H1 (cell line): Measurements from ENCODE around the gene ZNF175. TPM values are rescaled to one million over a fixed set of nuclear protein-coding genes. Genes with fewer than 3 reads are reported as not detected.
A peak's percentile ranks its signal among the peaks of the same experiment; 100 is the strongest.

Source experiments
- CTCF ChIA-PET: fragments of 300-600 bp; sonication (Branson Sonifier 250); formaldehyde crosslinking; loops from one replicate; lab custom pipeline; 2021; ENCODE audit not compliant: partially characterized antibody; lab: Charles Lee
- POLR2A ChIA-PET: fragments of 300-600 bp; sonication (Branson Sonifier 250); formaldehyde crosslinking; loops from one replicate; lab custom pipeline; 2021; ENCODE audit warnings: inconsistent platforms; ENCODE audit not compliant: partially characterized antibody; lab: Charles Lee
- DNase-seq, 2 experiments: peaks; one replicate each; pipeline versions ENCODE4 v3.0.0 to v3.0.0-alpha.2; 2010 to 2022; ENCODE audit warnings: low spot score in 2 of 2, low read depth in 1 of 2, mixed read lengths in 1 of 2
- FAIRE-seq: peaks from 2 replicates; lab custom pipeline; 2011; peaks lifted over from hg19 to GRCh38; lab: Jason Lieb, UNC
- H2AFZ ChIP-seq: 2 replicates; pipeline ENCODE4 v1.8.1; 2012; ENCODE audit warnings: low read length, inconsistent platforms
- H2AK5ac ChIP-seq: 2 replicates; pipeline ENCODE4 v1.6.1; 2013; ENCODE audit warnings: low read depth, low read length
- H2BK120ac ChIP-seq: replicated peaks from 2 replicates; pipeline ENCODE3; 2013; ENCODE audit warnings: low read depth, low read length, inconsistent platforms
- H2BK12ac ChIP-seq: 2 replicates; pipeline ENCODE4 v1.6.1; 2013; ENCODE audit warnings: low read depth, low read length
- H2BK15ac ChIP-seq: 2 replicates; pipeline ENCODE4 v1.6.1; 2013; ENCODE audit warnings: low read length
- H2BK20ac ChIP-seq: 2 replicates; pipeline ENCODE4 v1.6.1; 2013; ENCODE audit warnings: low read length
- H2BK5ac ChIP-seq: 2 replicates; pipeline ENCODE4 v1.6.1; 2013; ENCODE audit warnings: low read depth, low read length
- H3K14ac ChIP-seq: 2 replicates; pipeline ENCODE4 v1.6.1; 2013; ENCODE audit warnings: inconsistent platforms; ENCODE audit not compliant: insufficient read length
- H3K18ac ChIP-seq: 2 replicates; pipeline ENCODE4 v1.6.1; 2013; ENCODE audit warnings: low read length; ENCODE audit errors: extremely low read depth
- H3K23ac ChIP-seq: 2 replicates; pipeline ENCODE4 v1.6.1; 2013; ENCODE audit warnings: inconsistent platforms; ENCODE audit not compliant: insufficient read length
- H3K23me2 ChIP-seq: 2 replicates; pipeline ENCODE4 v1.6.1; 2013; ENCODE audit warnings: low read depth, low read length
- H3K27ac ChIP-seq: 2 replicates; pipeline ENCODE4 v1.6.1; 2011; ENCODE audit warnings: low read depth, low read length, inconsistent platforms
- H3K27me3 ChIP-seq, 4 experiments: replicated peaks in 1 of 4; 1 replicate in 1 of 4; 2 replicates in 3 of 4; pipeline versions ENCODE4 v1.6.1 to v1.8.1; 2011 to 2013; ENCODE audit warnings: low read length in 3 of 4, mild to moderate bottlenecking in 3 of 4, inconsistent platforms in 2 of 4, mixed read lengths in 2 of 4, moderate library complexity in 1 of 4; ENCODE audit not compliant: control insufficient read depth in 3 of 4, insufficient read depth in 3 of 4; ENCODE audit errors: extremely low read depth in 1 of 4
- H3K36me3 ChIP-seq, 4 experiments: 2 replicates each; pipeline versions ENCODE4 v1.6.1 to v1.8.1; 2011 to 2013; ENCODE audit warnings: mild to moderate bottlenecking in 4 of 4, low read length in 3 of 4, moderate library complexity in 2 of 4, control low read depth in 1 of 4, inconsistent platforms in 1 of 4; ENCODE audit not compliant: insufficient read depth in 4 of 4, control insufficient read depth in 2 of 4
- H3K4ac ChIP-seq: replicated peaks from 2 replicates; pipeline ENCODE3; 2013; ENCODE audit warnings: low read length, low read depth, mixed read lengths, inconsistent platforms; ENCODE audit not compliant: insufficient read length
- H3K4me1 ChIP-seq, 4 experiments: replicated peaks in 1 of 4; 1 replicate in 1 of 4; 2 replicates in 3 of 4; pipeline versions ENCODE4 v1.6.1 to v1.8.1; 2011 to 2013; ENCODE audit warnings: low read length in 3 of 4, inconsistent platforms in 2 of 4, mixed read lengths in 1 of 4; ENCODE audit not compliant: insufficient read depth in 4 of 4, control insufficient read depth in 3 of 4
- H3K4me2 ChIP-seq, 2 experiments: 2 replicates each; pipeline versions ENCODE4 v1.6.1 to v1.8.1; 2011 to 2013; ENCODE audit warnings: low read depth in 2 of 2, low read length in 2 of 2, control low read depth in 1 of 2, inconsistent platforms in 1 of 2, mild to moderate bottlenecking in 1 of 2; ENCODE audit not compliant: insufficient read depth in 1 of 2
- H3K4me3 ChIP-seq, 4 experiments: fragments of 200-600, 300-600 bp in 1 of 4; sonication (generic), shearing (Covaris generic), sonication (Bioruptor Twin) in 1 of 4; 2 replicates each; pipeline versions ENCODE4 v1.5.1 to v1.8.1; 2011 to 2016; ENCODE audit warnings: low read length in 4 of 4, low read depth in 3 of 4, control low read depth in 2 of 4, inconsistent platforms in 2 of 4, mild to moderate bottlenecking in 2 of 4, mixed read lengths in 1 of 4, moderate library complexity in 1 of 4; ENCODE audit not compliant: insufficient read depth in 2 of 4; ENCODE audit errors: extremely low read depth in 1 of 4
- H3K56ac ChIP-seq: replicated peaks from 2 replicates; pipeline ENCODE3; 2013; ENCODE audit warnings: low read depth, mild to moderate bottlenecking, mixed read lengths, low read length, inconsistent platforms; ENCODE audit not compliant: insufficient read length
- H3K79me1 ChIP-seq: 2 replicates; pipeline ENCODE4 v1.6.1; 2013; ENCODE audit warnings: low read depth, low read length, control low read depth
- H3K79me2 ChIP-seq, 2 experiments: 2 replicates each; pipeline versions ENCODE4 v1.6.1 to v1.8.1; 2012 to 2013; ENCODE audit warnings: low read length in 2 of 2, mild to moderate bottlenecking in 2 of 2, inconsistent platforms in 1 of 2; ENCODE audit not compliant: insufficient read depth in 2 of 2, control insufficient read depth in 1 of 2
- H3K9ac ChIP-seq, 4 experiments: replicated peaks in 1 of 4; 1 replicate in 1 of 4; 2 replicates in 3 of 4; pipeline versions ENCODE4 v1.6.1 to v1.8.1; 2011 to 2013; ENCODE audit warnings: low read depth in 3 of 4, low read length in 3 of 4, control low read depth in 2 of 4, mild to moderate bottlenecking in 2 of 4, moderate library complexity in 2 of 4, inconsistent platforms in 1 of 4; ENCODE audit errors: extremely low read depth in 1 of 4
- H3K9me3 ChIP-seq, 2 experiments: 2 replicates each; pipeline versions ENCODE4 v1.6.1 to v1.8.1; 2012 to 2013; ENCODE audit warnings: mild to moderate bottlenecking in 2 of 2, moderate library complexity in 2 of 2, control low read depth in 1 of 2, inconsistent platforms in 1 of 2, low read depth in 1 of 2, low read length in 1 of 2, mixed read lengths in 1 of 2; ENCODE audit not compliant: insufficient read depth in 2 of 2
- H4K20me1 ChIP-seq, 2 experiments: replicated peaks in 1 of 2; 2 replicates each; pipeline versions ENCODE3 to v1.8.1; 2011 to 2013; ENCODE audit warnings: inconsistent platforms in 2 of 2, low read length in 2 of 2, mild to moderate bottlenecking in 1 of 2; ENCODE audit not compliant: insufficient read depth in 2 of 2, control insufficient read depth in 1 of 2
- H4K5ac ChIP-seq: 2 replicates; pipeline ENCODE4 v1.6.1; 2013; ENCODE audit warnings: low read length, low read depth, mixed read lengths, inconsistent platforms; ENCODE audit not compliant: insufficient read length
- H4K8ac ChIP-seq: 2 replicates; pipeline ENCODE4 v1.8.0; 2013; ENCODE audit warnings: mild to moderate bottlenecking, moderate library complexity, low read length, inconsistent platforms; ENCODE audit not compliant: insufficient read depth; ENCODE audit errors: extremely low read depth
- H4K91ac ChIP-seq: replicated peaks from 2 replicates; pipeline ENCODE3; 2013; ENCODE audit warnings: low read length, mixed read lengths, inconsistent platforms; ENCODE audit not compliant: insufficient read length
- CREB1 ChIP-seq: IDR thresholded peaks from 2 replicates; pipeline ENCODE4 v1.6.1; 2012; ENCODE audit warnings: inconsistent platforms
- EZH2 ChIP-seq: fragments of 200-600 bp; sonication (generic); IDR thresholded peaks from 2 replicates; pipeline ENCODE4 v1.7.1; 2012; ENCODE audit warnings: low read depth, mild to moderate bottlenecking, moderate library complexity, low read length, inconsistent platforms; ENCODE audit not compliant: severe bottlenecking
- HDAC2 ChIP-seq, 2 experiments: fragments of 300-600 bp in 1 of 2; sonication (generic) in 1 of 2; IDR thresholded peaks; 2 replicates each; pipeline ENCODE4 v1.6.1; 2011 to 2012; ENCODE audit warnings: low read depth in 2 of 2, low read length in 2 of 2, mild to moderate bottlenecking in 2 of 2, moderate library complexity in 2 of 2, borderline replicate concordance in 1 of 2, inconsistent platforms in 1 of 2
- KDM1A ChIP-seq: fragments of 200-600, 300-600 bp; sonication (generic); IDR thresholded peaks from 2 replicates; pipeline ENCODE4 v1.7.1; 2016; ENCODE audit warnings: mild to moderate bottlenecking, low read length, borderline replicate concordance
- PHF8 ChIP-seq: fragments of 200-600 bp; sonication (generic); conservative IDR thresholded peaks from 2 replicates; pipeline ENCODE4 v1.7.1; 2012; ENCODE audit warnings: low read depth, mild to moderate bottlenecking, inconsistent platforms, low read length, moderate library complexity
- RBBP5 ChIP-seq: IDR thresholded peaks from 2 replicates; pipeline ENCODE4 v1.7.1; 2012; ENCODE audit warnings: low read depth, mild to moderate bottlenecking, inconsistent platforms, low read length, moderate library complexity, borderline replicate concordance
- TAF1 ChIP-seq: IDR thresholded peaks from 2 replicates; pipeline ENCODE4 v1.6.1; 2011; ENCODE audit warnings: mild to moderate bottlenecking, low read depth, low read length
- WGBS, 2 experiments: shearing (Covaris generic) in 1 of 2; methylation state at CpG; one replicate each; pipeline versions ENCODE4 v1.1.6 to v1.1.7; 2013 to 2015; ENCODE audit warnings: low lambda C conversion rate in 2 of 2, mixed read lengths in 2 of 2, inconsistent platforms in 1 of 2, low coverage in 1 of 2, missing lambda C conversion rate in 1 of 2; ENCODE audit not compliant: insufficient replicate concordance in 2 of 2, insufficient coverage in 1 of 2, insufficient read length in 1 of 2; ENCODE audit errors: extremely low coverage in 1 of 2, missing lambda C conversion rate in 1 of 2; 5-methylcytosine and 5-hydroxymethylcytosine counted together
- long read RNA-seq, 2 experiments: library from RNA in 1 of 2; library from capped mRNA in 1 of 2; stranded (forward); transcript quantifications; one replicate each; pipeline ENCODE4 v2.0.0, GENCODE V29; 2021; ENCODE audit warnings: inconsistent platforms in 1 of 2
- polyA minus RNA-seq, 3 experiments: library from RNA; depleted of rRNA, polyadenylated mRNA; stranded (reverse); fragments of >200 nt; gene quantifications; 1 replicate in 2 of 3; 2 replicates in 1 of 3; pipeline ENCODE4 v1.2.3, GENCODE V29; 2011
- polyA plus RNA-seq, 7 experiments: library from polyadenylated mRNA; depleted of rRNA in 3 of 7; stranded (reverse) in 5 of 7; unstranded in 2 of 7; fragments of >200 nt in 5 of 7; fragments of 200-250 nt in 2 of 7; gene quantifications; 1 replicate in 5 of 7; 2 replicates in 1 of 7; 4 replicates in 1 of 7; pipeline versions ENCODE4 v1.2.1 to v1.2.3, GENCODE V29; 2011 to 2013; ENCODE audit warnings: missing spikeins in 2 of 7, mixed read lengths in 2 of 7
- total RNA-seq: library from RNA; stranded (reverse); fragmentation: NEBNext Ultra II Directional; extraction: Animal tissue kit (Norgen Biotek cat#: 25700); gene quantifications from 2 replicates; pipeline ENCODE4 v1.2.1, GENCODE V29; 2021
- TF ChIP-seq, protein P1 (sequence below): IDR thresholded peaks from 2 replicates; pipeline ENCODE4 v1.6.1; 2012; ENCODE audit warnings: inconsistent platforms

The ZNF175 gene
- total RNA-seq: 11.0 and 11.1 TPM in 2 replicates
- 1.5 and 1.7 TPM in 2 replicates for polyA plus RNA-seq (2011; rRNA removed)
- 2.1 TPM for polyA plus RNA-seq (2011; cell fraction: cytosol; rRNA removed)
- 3.1 TPM for polyA plus RNA-seq (2011; cell fraction: nucleus; rRNA removed)
- 6.7 to 9.4 TPM (median 7.9 TPM) in 4 replicates for polyA plus RNA-seq (2012, experiment 1 of 2)
- 1.1 TPM for polyA plus RNA-seq (2012, experiment 2 of 2)
- polyA plus RNA-seq (2013, experiment 1 of 2): 2.9 TPM
- polyA plus RNA-seq (2013, experiment 2 of 2): 3.7 TPM
- polyA minus RNA-seq (2011; rRNA and poly(A)+ RNA removed): 6.1 and 7.5 TPM in 2 replicates
- 3.2 TPM for polyA minus RNA-seq (2011; cell fraction: cytosol; rRNA and poly(A)+ RNA removed)
- 6.5 TPM for polyA minus RNA-seq (2011; cell fraction: nucleus; rRNA and poly(A)+ RNA removed)
- long read RNA-seq, experiment 1, full-length matches to known transcripts: 1 of 9 reads
- long read RNA-seq, experiment 1, partial matches to known transcripts: 3 of 9 reads
- long read RNA-seq, experiment 1, other reads (novel, unspliced or antisense): 5 of 9 reads
- long read RNA-seq, experiment 2: 0 reads

- Histone ChIP-seq H3K79me1 (peaks cover 4% of the 10 kb centered on the region; the same call in 1 of the 2 replicates), H2BK5ac (no peak within 1 kb of the TSS), H4K5ac (no peak within 1 kb of the TSS), H4K20me1 (no peaks in the 10 kb centered on the region), H3K4me3 (peak within 1 kb of the TSS; percentile 64 to 90 (median 70)), H2AFZ (peak within 1 kb of the TSS; percentile 71), H3K18ac (no peak within 1 kb of the TSS), H3K27me3 (no peaks in the 10 kb centered on the region), H4K91ac (no peak within 1 kb of the TSS), H2BK20ac (no peak within 1 kb of the TSS), H2BK15ac (no peak within 1 kb of the TSS), H3K4me1 (peaks cover 0 to 3% (median 2%) of the 10 kb centered on the region in 4 experiments; a peak in 4 of 7 replicates), H3K27ac (no peak within 1 kb of the TSS), H3K23me2 (peaks cover 4% of the 10 kb centered on the region), H3K9ac (peak within 1 kb of the TSS; percentile 45 to 74 (median 61); a peak in 6 of 7 replicates), H2BK120ac (no peak within 1 kb of the TSS), H3K4ac (no peak within 1 kb of the TSS), H3K14ac (no peak within 1 kb of the TSS), H2BK12ac (0 out of 2 replicates have a peak within 1 kb of the TSS, but pooled peaks have one; percentile 39), H3K4me2 (peak within 1 kb of the TSS; percentile 87 to 91), H3K36me3 (peaks cover 0 to 9% (median 3%) of the 10 kb centered on the region in 4 experiments; a peak in 4 of 8 replicates), H3K79me2 (peaks cover 0 to 17% of the 10 kb centered on the region in 2 experiments; a peak in 2 of 4 replicates), H4K8ac (peak within 1 kb of the TSS; percentile 30), H2AK5ac (no peak within 1 kb of the TSS), H3K56ac (no peak within 1 kb of the TSS), H3K23ac (no peak within 1 kb of the TSS), H3K9me3 (no peaks in the 10 kb centered on the region)
- POLR2A ChIA-PET: interaction anchor here (0.6 to 0.9 kb wide), 5 partner anchors 16 to 114 kb away, joined by 3 to 4 read pairs (median 4); no protein-coding TSS in a partner anchor
- FAIRE-seq (peak; percentile 98), DNase-seq (peak; percentile 91)
- CTCF ChIA-PET: interaction anchor here (0.8 kb wide), 1 partner anchor 24 kb away, joined by 3 read pairs; no protein-coding TSS in a partner anchor
- 1% methylated on average over 30 of the region's 30 CpGs; no CpG with 5 or more reads in 1 of the 2 experiments for WGBS, 2 experiments
- TF ChIP-seq CREB1: 0 out of 2 replicates have a peak, but pooled peaks have one; percentile 18
- TF ChIP-seq KDM1A: no peak
- TF ChIP-seq RBBP5: no peak
- TF ChIP-seq EZH2: no peak
- TF ChIP-seq TAF1: peak; percentile 73
- no peak for TF ChIP-seq HDAC2 (IDR thresholded peaks at IDR 0.05; ENCODE audit: borderline replicate concordance in 1 of 2, low read depth in 2 of 2, low read length in 2 of 2)
- TF ChIP-seq, protein P1, sequence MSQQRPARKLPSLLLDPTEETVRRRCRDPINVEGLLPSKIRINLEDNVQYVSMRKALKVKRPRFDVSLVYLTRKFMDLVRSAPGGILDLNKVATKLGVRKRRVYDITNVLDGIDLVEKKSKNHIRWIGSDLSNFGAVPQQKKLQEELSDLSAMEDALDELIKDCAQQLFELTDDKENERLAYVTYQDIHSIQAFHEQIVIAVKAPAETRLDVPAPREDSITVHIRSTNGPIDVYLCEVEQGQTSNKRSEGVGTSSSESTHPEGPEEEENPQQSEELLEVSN: no peak
- peak; percentile 45; the same call in 1 of the 2 replicates for TF ChIP-seq PHF8
Observed at GRCh38 chr19:51570962-51571575, at the start of gene ZNF175. TSS of gene ZNF175 (plus strand) at chr19:51571283. CDS start at chr19:51573330, 2,047 bp downstream.
